HG03095 (cell line): ENCODE data around the gene PLPPR4.
"Not testable (repeated sequence)": the region's sequence is repeated elsewhere in the genome, so short reads cannot be mapped to it uniquely, and the experiment has no call there.

Source experiments
- ATAC-seq: cut with Tn5 transposase; IDR thresholded peaks from one replicate; pipeline ENCODE4 v1.9.1; 2021; ENCODE audit warnings: moderate library complexity; ENCODE audit not compliant: unreplicated experiment

Gene PLPPR4

DNA sequence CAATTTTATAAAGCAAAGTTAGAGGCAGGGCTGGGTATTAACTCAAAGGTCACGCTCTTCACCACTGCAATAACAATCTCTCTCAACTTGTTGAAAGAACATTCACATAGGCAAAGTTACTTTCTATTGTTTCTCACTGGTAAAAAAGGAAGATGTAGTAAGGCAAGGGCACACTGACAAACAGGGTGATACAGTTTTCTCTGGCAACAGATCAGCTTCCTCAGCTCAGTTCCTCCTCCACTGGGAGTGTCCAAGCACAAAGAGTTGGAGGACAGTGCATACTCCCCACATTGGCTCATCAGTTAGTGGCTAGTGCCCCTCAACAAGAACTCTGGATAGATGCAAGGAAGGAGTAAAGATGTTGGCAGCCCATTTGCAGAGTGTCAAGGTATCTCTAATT, 3.7 kb downstream of the PLPPR4 start:
- ATAC-seq: no peak

DNA sequence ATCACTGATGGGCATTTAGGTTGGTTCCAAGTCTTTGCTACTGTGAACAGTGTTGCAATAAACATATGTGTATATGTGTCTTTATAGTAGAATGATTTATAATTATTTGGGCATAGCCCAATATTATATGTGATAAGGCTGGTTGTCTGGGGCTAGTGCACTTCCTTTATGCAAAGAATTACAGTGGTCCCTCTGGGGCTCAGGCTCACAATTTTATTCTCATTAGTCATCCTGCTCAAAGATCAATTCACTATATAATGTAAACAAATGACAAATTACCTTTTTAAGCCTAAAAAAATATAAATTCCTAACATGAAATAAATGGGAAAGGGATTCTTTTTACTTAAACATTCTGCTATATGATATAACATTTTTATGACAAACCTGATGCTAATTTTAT, 5.0 kb downstream of the PLPPR4 start:
- no peak for ATAC-seq

DNA sequence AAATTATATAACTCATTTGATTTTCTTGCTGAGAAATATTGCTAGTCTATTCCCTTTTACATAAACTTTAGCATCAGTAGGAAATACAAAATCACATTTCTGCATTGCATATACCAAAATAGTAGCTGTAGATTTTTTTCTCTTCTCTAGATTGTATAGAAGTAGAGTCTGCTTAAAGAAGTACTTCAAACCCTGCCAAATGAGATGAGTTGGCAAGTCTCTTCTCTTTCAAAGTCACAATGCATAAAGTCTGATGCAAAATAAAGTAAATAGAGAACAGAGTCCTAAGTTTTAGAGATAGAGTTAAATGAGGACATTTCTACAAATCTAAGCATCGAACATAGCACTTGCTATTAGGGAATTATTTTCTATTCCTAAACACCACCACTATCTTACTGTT, 6.4 kb downstream of the PLPPR4 start:
- no peak for ATAC-seq

DNA sequence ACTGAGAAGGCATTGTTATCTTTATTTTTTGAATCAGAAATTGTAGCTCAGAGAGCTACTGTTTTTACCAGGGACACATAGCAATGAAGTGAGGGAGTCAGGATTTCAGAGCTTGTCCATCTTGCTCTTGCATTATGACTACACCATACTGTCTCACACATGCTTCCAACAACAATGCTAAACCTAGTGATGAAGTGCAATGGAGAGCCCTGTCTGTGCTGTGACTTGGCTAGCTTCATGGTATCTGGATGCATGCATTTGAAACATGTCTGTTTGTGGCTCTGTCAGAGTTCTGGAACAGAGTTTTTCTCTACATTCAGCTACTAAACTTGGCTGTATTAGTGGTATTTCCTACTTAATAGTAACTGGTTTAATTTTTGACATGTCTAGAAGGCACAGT, 7.0 kb downstream of the PLPPR4 start:
- ATAC-seq: no peak

DNA sequence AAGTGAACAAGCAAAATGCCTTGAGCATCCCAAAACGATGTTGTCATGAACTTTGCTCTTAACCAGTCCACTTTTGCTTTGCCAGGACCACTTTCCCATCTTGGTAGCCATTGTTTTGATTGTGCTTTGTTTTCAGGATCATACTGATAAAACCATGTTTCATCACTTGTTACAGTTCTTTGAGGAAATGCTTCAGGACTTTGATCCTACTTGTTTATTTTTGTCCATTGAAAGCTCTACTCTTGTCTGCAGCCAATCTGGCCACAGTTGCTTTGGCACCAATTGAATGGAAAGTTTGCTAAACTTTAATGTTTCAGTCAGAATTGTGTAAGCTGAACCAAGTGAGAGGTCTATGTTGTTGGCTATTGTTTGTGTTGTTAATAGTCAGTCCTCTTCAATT, 12.8 kb downstream of the PLPPR4 start:
- no peak for ATAC-seq

DNA sequence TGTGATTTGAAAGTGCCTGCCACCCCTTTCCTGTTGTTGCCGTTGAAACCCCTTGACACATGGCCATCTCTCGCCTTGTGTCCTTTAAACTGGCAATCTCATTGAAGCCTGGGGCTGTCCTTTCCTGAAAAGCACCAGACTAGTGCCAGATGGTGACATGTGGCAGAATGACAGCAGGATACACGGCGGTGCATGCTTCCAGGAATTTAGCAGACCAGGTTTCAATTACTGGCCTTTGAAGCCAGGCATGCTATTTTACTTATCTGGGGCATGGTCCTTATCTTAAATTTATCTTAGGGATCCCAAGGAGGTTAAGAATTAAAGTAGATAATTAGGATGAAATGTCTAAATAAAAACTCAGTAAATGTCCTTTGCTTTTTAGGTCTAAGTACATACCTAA, 15.2 kb downstream of the PLPPR4 start:
- ATAC-seq: no peak

DNA sequence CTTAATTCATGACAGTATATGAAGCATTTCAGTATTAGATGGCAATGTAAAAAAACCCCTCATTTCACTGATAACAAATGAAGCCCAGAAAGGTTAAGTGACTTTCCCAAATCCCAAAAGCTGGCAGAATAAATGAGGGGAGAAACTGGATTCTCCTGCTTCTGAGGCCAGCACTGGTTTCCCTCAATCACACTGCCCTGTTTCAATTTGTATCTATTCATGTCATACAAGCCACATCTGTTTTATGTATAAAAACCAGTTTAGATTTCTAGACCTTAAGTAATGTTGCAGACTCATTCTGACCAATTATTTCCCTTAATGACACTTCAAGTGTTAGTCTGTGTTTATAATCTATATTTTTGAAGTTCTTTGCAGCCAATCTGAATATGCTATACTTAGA, 16.8 kb downstream of the PLPPR4 start:
- ATAC-seq: no peak

DNA sequence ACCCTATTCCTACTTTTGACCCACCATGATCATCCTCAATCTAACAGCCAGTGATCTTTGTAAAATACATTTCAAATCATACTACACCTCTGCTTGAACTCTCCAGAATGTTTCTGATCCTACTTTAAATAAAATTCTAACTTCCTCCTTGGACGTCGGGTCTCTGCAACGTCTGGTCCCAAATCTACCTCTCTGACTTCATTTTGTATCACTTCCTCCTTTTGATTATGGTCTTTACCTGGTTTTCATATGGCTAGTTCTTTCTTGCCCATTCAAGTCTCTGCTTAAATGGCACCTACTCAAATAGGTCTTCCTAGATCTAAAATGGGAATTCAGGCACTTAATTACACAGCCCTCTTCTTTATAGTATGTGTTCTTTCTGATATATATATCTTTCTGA, 18.2 kb downstream of the PLPPR4 start:
- ATAC-seq: no peak

DNA sequence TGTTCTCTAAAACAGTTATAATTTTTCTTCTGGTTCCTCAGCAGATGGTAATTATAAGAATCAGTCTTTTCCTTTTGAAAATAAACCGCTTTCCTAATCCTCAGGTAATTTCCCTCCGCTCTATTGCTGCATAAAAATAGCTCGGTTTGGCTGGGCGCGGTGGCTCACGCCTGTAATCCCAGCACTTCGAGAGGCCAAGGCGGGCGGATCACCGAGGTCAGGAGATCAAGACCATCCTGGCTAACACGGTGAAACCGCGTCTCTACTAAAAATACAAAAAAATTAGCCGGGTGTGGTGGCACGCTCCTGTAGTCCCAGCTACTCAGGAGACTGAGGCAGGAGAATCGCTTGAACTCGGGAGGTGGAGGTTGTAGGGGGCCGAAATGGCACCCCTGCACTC, 19.2 kb downstream of the PLPPR4 start:
- not testable (repeated sequence) for ATAC-seq

DNA sequence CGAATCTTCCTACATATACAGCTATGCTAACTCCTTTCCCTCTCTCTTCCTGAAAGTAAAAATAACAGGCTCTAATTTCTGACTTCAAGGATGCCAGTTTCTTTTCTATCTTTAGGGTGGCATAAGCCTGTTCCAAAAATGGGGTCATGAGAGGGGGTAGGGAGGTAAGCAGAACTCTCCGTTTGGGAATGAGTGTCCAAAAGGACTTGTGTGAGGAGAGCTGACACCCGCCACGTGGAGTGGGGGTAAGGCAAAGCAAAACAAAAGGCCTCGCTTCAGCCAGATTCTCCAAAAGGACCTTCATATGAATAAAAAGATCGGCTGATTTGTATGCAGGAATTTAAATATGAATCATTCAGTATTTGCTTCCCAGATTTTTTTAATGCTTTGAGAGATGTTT, 28.6 kb downstream of the PLPPR4 start:
- no peak for ATAC-seq

DNA sequence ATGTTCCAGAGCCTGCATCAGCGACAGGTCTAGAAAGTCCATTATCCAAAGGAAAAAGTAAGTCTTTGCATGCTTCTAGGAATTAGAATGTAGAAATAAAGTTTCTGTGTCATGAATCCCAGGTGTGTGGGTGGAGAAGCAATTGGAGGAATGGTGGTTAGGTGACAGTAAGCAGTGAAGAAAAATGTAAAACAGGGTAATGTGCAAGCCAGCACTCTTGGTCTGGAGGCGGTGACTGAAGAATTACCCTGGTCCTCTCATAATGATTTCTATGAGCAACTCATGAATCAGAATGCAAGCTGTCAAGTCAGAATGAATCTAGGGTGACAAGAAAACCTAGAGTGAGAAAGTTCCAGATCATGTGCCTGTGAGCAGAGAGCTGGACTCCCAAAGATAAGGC, 33.6 kb downstream of the PLPPR4 start:
- ATAC-seq: no peak

DNA sequence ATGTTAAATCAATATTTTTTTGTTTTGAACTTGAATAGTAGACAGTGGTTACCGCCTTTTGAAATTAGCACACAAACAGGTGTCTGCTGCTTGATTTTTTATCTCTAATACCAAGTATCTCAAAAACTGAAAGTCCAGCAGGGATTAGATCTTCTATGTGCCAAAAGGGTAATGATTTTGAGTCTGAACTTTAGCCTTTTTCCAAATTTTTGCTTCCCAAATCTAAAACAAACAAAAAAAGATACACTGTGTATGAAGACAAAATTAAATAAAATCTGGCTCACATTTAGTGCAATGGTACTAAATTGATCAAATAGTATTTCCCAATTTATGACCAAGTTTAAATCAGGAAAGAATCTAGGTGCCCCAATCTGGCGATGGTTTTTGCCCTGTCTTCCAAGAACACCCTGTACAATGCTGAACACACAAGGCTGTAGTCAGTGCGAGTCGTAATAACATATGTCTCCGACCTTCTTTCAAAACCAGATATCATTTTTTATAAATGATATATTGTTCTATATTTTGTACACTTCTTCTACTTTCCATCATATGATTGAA, 40.5 kb downstream of the PLPPR4 start:
- no peak for ATAC-seq

DNA sequence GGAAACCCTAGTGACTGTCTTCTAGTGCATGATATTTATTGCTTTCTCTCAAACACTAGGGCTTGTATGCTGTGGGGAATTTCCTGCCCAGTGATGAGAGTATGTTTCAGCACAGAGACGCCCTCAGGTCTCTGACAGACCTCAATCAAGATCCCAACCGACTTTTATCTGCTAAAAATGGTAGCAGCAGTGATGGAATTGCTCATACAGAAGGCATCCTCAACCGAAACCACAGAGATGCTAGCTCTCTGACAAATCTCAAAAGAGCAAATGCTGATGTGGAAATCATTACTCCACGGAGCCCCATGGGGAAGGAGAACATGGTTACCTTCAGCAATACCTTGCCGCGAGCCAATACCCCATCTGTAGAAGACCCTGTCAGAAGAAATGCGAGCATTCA, 41.3 kb downstream of the PLPPR4 start:
- ATAC-seq: no peak

DNA sequence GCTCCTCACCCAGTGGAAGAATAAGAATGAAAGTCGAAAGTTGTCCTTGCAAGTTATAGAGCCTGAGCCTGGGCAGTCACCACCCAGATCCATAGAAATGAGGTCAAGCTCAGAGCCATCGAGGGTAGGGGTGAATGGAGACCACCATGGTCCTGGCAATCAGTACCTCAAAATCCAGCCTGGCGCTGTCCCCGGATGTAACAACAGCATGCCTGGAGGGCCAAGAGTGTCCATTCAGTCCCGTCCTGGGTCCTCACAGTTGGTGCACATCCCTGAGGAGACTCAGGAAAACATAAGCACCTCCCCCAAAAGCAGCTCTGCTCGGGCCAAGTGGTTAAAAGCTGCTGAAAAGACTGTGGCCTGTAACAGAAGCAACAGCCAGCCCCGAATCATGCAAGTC, 41.8 kb downstream of the PLPPR4 start:
- no peak for ATAC-seq

DNA sequence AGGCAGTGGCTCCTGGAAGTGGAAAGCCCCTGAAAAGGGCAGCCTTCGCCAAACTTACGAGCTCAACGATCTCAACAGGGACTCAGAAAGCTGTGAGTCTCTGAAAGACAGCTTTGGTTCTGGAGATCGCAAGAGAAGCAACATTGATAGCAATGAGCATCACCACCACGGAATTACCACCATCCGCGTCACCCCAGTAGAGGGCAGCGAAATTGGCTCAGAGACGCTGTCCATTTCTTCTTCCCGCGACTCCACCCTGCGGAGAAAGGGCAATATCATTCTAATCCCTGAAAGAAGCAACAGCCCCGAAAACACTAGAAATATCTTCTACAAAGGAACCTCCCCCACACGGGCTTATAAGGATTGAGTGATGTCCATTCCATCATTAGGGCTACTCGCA, 42.4 kb downstream of the PLPPR4 start:
- ATAC-seq: no peak

DNA sequence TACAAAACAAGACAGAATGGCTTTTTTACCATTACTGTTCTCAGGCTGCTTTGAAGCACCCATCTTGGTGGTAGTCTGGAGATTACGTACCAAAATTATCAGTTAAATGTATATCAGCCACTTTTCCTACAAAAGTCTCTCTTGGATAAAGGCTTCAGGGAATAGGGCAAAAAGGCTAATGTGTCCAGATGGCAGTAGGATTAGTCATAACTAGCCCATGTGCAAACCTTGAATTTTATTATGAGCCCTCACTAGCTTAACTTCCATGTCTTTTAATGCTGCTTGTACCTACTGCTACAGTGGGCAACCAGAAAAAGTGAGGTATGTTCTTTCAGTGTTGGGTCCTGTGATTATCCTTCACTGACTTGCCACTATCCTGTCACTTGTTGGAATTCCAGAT, 51.0 kb downstream of the PLPPR4 start:
- no peak for ATAC-seq

DNA sequence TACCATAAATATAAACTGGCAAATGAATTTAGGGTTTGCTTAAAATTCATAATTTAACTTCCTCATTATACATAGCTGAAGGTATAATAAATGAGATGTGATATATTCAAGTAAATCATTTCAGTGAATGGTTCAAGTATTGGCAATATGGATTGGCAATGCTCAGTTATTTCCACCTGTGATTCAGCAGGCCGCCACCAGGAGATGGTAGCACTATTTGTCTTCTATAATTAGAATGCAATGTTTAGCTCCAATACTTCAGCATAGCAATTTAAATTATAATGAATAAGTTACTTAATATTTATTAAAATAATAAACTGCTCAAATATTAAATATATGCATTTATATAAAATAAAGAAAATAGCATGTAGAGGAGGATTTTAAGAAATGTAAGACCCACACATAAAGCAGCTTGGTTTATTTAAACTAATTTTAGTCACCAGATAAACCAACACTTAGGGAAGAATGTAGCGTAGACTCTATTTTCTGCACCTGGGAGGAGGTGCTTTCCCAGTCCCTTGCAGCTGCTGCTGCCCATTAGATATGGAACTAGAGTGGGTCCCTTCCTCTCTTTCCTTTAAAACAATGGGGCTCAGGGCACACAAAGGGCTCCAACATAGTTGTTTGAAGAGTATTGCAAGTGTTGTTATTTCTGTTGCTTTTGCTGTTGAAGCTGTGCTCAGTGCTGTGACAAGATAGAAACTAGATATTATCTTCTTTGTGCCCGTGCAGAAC, 62.1 kb downstream of the PLPPR4 start:
- ATAC-seq: no peak

DNA sequence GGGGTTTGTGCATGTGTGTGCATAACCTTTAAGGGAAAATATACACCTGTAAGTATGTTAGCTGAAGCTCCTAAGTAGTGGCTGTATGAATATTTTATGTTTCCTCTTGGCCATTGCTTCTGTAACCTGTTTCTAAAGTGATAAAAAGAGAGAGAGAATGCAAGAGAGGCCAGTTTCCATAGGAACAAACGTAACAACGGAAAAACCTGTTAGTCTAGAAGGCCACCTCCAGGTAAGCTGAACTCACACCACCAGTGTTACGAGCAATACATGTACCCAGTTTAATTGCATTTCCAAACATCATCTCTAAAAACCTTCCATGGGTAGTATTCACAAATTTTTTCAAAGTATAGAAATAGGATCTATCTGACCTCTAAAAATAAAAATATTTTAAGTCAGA, 63.1 kb downstream of the PLPPR4 start:
- ATAC-seq: no peak

DNA sequence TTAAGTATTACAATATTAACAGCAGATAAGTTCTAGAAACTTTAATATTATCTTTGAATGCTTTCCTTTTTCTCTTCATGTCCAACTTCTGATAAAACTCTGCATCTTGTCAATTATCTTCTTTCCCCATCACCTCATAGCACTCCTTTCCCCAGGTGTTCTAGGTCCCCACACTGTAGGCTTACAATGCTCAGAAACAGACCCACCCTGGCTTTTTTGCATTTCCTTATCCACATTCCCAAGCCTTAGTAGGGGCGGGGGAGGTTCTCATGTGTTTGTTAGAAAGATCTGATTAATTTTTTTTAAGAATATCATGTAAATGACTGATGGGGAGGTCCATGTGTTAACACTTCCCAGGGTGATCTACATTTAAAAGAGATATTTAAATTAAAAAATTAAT, 63.9 kb downstream of the PLPPR4 start:
- no peak for ATAC-seq

DNA sequence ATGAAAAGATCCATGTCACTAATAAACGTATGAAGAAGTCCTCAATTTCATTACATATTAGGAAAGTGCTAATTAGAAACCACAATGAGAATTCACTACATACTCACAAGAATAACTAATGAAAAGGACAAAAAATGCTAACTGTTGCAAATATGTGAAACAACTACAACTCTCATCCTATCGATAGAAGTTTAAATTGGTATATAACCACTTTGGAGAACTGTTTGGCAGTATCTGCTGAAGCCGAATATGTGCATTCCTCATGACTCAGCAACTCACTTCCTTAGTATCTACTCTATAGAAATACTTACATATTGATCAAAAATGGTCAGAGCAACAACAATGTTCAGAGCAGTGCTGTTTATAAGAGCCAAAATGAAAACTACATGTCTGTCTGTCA, 66.8 kb downstream of the PLPPR4 start:
- no peak for ATAC-seq

DNA sequence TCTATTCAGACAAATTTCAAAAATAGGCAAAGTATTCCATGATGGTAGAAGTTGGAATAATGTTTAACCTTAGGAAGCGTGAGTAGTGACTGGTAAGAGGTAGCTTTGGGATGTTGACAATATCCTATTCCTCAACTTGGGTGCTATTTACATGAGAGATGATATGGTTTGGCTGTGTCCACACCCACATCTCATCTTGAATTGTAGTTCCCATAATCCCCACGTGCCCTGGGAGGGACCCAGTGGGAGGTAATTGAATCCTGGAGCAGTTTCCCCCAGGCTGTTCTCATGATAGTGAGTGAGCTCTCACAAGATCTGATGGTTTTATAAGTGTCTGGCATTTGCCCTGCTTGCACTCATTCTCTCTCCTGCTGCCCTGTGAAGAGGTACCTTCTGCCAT, 67.3 kb downstream of the PLPPR4 start:
- no peak for ATAC-seq

DNA sequence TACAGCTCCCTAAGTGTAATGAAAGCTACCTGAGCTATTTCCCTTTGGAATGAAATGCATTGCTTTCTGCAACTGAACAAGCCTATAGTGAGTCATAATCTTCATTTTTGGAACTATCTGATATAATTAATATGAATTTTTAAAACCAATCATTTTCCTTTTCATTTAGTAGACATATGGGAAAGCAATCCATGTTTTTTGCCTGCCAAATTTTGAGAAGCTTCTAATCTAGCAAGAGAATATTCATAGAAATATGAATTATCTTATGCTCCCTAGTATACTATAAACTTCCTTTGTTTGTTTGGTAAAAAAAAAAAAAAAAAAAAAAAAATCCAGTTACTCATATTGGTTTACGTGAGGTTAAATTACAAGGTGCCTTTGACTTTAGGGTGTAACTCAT, 68.3 kb downstream of the PLPPR4 start:
- no peak for ATAC-seq

DNA sequence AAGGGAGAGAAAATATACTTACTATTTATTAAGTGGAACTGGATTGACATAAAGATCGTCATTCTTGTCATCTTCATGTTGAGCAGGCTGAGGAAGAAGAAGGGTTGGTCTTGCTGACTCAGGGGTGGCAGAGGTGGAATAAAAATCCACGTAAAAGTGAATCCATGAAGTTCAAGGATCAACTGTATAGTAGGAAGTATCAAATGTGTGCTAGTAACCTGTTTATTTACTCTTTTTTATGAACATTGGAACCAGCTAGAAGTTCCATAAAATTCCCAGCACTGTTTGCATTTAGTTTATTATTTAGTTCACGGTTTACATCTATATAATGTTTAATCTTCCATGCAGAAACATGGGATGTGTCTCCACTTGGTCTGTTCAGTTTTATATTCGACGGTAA, 70.7 kb downstream of the PLPPR4 start:
- ATAC-seq: no peak
